ENCODE measurements around the gene UBE2D2.

DNA sequence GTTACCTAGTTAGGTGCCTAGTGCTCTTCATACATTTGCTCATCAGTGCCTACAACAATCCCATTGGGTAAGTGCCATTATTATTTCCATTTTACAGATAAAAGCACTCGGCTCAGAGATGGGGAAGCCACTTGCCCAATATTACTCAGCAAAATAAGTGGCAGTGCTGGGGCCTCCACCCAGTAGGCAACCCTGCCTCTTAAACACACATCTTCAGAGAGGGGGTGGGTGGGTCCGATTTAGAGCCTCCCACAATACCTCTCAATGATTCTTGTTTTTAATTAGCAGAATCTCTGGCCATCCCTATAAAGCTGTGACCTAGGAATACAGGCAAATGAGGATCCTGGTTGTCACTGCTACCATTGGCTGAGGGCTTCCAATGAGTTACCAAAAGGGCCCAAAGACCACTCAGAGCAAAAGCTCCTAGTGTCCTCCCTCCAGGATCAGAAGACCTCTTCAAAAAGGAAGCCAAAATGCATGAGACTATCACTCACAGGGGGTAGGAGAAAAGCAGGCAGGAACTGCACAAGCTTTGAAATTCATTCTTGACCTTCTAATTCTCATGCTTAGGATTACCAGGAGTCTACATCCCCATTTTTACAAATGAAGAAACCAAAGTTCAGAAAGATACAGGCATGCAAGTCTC lies 36.1 kb upstream of the UBE2D2 start:
- TF ChIP-seq, protein P1, sequence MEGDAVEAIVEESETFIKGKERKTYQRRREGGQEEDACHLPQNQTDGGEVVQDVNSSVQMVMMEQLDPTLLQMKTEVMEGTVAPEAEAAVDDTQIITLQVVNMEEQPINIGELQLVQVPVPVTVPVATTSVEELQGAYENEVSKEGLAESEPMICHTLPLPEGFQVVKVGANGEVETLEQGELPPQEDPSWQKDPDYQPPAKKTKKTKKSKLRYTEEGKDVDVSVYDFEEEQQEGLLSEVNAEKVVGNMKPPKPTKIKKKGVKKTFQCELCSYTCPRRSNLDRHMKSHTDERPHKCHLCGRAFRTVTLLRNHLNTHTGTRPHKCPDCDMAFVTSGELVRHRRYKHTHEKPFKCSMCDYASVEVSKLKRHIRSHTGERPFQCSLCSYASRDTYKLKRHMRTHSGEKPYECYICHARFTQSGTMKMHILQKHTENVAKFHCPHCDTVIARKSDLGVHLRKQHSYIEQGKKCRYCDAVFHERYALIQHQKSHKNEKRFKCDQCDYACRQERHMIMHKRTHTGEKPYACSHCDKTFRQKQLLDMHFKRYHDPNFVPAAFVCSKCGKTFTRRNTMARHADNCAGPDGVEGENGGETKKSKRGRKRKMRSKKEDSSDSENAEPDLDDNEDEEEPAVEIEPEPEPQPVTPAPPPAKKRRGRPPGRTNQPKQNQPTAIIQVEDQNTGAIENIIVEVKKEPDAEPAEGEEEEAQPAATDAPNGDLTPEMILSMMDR (IDR thresholded peaks at IDR 0.05): no peak
- TF ChIP-seq ZFX (IDR thresholded peaks at IDR 0.05; ENCODE audit: borderline replicate concordance): no peak
